ENCODE measurements around the gene PACS1.

GRCh38 chr11:66232769-66233168 lies 162.7 kb downstream of the PACS1 start:
- no peak for TF ChIP-seq CTCF (IDR thresholded peaks at IDR 0.05)
- no peak for TF ChIP-seq EZH2 (IDR thresholded peaks at IDR 0.05; ENCODE audit: borderline replicate concordance, insufficient read depth, low read depth, low read length, poor library complexity, severe bottlenecking)
